ENCODE data around the gene GON7.

GON7 gene

DNA sequence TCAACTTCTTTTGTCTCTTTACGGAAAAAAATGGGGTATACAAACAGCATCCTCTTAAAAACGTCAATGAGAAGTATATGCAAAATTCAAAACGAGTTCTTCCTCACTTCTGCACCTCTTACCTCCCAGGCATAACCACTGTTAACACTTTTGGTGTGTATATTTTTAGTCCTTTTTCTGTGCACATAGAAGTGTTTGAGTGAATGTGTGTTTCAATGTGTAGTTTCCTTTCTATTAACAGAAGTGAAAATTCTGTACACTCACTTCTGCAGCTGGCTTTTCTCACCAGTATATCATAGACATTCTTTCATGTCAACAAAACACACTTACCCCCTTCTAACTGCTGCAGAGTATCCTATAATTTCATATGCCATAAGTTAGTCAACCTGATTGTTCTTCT is 5.6 kb upstream of the GON7 start:
- no peak for TF ChIP-seq ZBTB7A (IDR thresholded peaks at IDR 0.05; ENCODE audit: low read depth)
- TF ChIP-seq, protein P1, sequence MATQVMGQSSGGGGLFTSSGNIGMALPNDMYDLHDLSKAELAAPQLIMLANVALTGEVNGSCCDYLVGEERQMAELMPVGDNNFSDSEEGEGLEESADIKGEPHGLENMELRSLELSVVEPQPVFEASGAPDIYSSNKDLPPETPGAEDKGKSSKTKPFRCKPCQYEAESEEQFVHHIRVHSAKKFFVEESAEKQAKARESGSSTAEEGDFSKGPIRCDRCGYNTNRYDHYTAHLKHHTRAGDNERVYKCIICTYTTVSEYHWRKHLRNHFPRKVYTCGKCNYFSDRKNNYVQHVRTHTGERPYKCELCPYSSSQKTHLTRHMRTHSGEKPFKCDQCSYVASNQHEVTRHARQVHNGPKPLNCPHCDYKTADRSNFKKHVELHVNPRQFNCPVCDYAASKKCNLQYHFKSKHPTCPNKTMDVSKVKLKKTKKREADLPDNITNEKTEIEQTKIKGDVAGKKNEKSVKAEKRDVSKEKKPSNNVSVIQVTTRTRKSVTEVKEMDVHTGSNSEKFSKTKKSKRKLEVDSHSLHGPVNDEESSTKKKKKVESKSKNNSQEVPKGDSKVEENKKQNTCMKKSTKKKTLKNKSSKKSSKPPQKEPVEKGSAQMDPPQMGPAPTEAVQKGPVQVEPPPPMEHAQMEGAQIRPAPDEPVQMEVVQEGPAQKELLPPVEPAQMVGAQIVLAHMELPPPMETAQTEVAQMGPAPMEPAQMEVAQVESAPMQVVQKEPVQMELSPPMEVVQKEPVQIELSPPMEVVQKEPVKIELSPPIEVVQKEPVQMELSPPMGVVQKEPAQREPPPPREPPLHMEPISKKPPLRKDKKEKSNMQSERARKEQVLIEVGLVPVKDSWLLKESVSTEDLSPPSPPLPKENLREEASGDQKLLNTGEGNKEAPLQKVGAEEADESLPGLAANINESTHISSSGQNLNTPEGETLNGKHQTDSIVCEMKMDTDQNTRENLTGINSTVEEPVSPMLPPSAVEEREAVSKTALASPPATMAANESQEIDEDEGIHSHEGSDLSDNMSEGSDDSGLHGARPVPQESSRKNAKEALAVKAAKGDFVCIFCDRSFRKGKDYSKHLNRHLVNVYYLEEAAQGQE (IDR thresholded peaks at IDR 0.05; ENCODE audit: low read depth): no peak
- TF ChIP-seq RAD21 (IDR thresholded peaks at IDR 0.05; ENCODE audit: low read depth): no peak
- TF ChIP-seq, protein P2, sequence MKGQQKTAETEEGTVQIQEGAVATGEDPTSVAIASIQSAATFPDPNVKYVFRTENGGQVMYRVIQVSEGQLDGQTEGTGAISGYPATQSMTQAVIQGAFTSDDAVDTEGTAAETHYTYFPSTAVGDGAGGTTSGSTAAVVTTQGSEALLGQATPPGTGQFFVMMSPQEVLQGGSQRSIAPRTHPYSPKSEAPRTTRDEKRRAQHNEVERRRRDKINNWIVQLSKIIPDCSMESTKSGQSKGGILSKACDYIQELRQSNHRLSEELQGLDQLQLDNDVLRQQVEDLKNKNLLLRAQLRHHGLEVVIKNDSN (IDR thresholded peaks at IDR 0.05): no peak
- TF ChIP-seq TCF12 (IDR thresholded peaks at IDR 0.05; ENCODE audit: low read depth): no peak
- TF ChIP-seq FOXM1 (IDR thresholded peaks at IDR 0.05; ENCODE audit: borderline replicate concordance, low read depth): no peak
- no peak for TF ChIP-seq CREB1 (IDR thresholded peaks at IDR 0.05; ENCODE audit: low read depth)
- TF ChIP-seq YY1 (IDR thresholded peaks at IDR 0.05; ENCODE audit: low read depth): no peak

DNA sequence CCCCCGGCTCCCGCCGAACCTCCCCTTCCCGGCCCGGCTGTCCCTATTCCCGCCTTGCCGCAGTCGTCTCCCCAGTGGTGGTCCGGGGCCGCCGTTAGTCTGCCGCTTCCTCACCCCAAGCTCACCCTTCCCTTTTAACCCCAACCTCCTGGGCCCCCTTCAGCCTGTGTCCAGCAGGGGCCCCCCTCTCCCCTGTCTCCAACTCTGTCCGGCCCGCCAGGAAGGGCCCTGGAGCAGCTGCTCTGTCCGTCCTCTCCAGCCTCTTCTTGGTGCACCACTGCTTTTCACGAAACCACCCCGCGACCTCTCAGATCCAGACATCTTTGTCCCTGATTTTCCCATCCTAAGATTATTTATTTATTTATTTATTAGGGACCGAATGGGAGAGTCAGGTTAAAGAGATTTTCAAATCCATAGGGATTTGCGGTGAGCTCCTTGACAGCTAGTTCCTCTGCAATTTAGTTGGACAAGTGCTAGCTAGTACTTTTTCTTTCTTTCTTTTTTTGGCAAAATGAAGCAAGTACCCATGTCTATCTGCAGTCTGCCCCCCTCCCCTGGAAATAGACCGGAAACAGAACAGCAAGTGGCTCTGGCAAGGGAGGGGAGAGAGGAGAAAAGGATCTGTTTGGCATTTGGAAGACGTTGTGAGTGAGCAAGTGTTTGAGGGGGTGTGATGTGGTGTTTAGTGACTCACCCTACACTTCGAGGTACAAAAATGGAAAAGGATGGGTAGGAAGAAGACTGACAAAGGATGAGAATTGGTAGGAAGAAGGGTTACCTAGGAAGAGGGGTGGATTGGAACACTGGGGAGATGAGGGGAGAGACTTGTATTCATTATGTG is 823 bp upstream of the GON7 start:
- peak; percentile 46 for TF ChIP-seq RAD21 (IDR thresholded peaks at IDR 0.05; ENCODE audit: low read depth)
- TF ChIP-seq, protein P3, sequence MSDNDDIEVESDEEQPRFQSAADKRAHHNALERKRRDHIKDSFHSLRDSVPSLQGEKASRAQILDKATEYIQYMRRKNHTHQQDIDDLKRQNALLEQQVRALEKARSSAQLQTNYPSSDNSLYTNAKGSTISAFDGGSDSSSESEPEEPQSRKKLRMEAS (IDR thresholded peaks at IDR 0.05): no peak; the same call in 1 of the 2 replicates

DNA sequence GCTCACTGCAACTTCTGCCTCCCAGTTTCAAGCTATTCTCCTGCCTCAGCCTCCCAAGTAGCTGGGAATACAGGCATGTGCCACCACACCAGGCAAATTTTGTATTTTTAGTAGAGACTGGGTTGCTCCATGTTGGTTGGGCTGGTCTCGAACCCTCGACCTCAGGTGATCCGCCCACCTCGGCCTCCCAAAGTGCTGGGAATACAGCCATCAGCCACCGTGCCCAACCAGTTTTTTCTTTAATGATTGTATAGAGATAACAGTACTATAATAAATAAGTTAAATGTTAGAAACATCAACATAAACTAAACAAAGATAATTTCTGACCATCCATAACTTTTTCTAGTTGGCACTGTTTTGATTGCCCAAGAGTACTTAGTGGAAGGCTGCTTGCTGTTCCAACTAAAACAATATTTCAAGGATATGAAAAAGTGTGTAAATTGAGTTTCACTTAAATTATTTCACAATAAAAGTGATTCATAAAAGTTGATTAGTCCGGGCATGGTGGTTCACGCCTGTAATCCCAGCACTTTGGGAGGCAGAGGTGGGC is 5.6 kb downstream of the GON7 start:
- TF ChIP-seq ZBTB7A (IDR thresholded peaks at IDR 0.05; ENCODE audit: low read depth): no peak
- TF ChIP-seq, protein P3 (IDR thresholded peaks at IDR 0.05): no peak
- no peak for TF ChIP-seq CREB1 (IDR thresholded peaks at IDR 0.05; ENCODE audit: low read depth)
- TF ChIP-seq RAD21 (IDR thresholded peaks at IDR 0.05; ENCODE audit: low read depth): no peak
- no peak for TF ChIP-seq TCF12 (IDR thresholded peaks at IDR 0.05; ENCODE audit: low read depth)

DNA sequence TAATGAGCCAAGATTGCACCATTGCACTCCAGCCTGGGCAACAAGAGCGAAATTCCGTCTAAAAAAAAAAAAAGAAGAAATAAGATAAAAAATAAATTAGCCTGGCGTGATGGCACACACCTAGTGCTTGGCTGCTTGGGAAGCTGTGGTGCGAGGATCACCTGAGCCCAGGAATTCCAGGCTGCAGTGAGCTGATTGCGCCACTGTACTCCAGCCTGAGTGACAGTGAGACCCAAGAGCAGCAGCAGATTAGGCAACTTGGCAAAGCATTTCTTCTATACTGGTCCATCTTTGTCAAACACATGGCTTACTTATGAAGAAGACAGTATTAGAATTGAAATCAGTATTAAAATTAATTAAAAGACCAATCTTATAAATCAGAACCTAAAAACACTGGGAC is 6.3 kb downstream of the GON7 start:
- no peak for TF ChIP-seq CEBPB (IDR thresholded peaks at IDR 0.05)
- TF ChIP-seq, protein P1 (IDR thresholded peaks at IDR 0.05; ENCODE audit: low read depth): no peak
- TF ChIP-seq, protein P2 (IDR thresholded peaks at IDR 0.05): no peak
- no peak for TF ChIP-seq CREB1 (IDR thresholded peaks at IDR 0.05; ENCODE audit: low read depth)
- no peak for TF ChIP-seq FOXM1 (IDR thresholded peaks at IDR 0.05; ENCODE audit: borderline replicate concordance, low read depth)

DNA sequence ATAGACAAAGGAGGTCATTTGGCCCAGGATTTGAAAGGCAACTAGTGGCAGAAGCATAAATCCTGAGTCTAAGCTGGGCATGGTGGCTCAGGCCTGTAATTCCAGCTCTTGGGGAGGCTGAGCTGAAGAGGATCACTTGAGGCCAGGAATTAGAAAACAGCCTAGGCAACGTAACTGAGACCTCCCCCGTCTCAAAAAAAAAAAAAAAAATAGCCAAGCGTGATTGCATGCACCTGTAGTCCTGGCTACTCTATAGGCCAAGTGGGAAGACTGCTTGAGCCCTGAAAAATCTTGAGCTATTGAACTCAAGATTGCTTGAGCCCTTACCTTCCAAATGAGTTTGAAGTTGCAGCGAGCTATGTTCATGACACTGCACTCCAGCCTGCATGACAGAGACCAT is 7.8 kb downstream of the GON7 start:
- TF ChIP-seq ZBTB7A (IDR thresholded peaks at IDR 0.05; ENCODE audit: low read depth): no peak
- TF ChIP-seq FOXM1 (IDR thresholded peaks at IDR 0.05; ENCODE audit: borderline replicate concordance, low read depth): no peak
- no peak for TF ChIP-seq CREB1 (IDR thresholded peaks at IDR 0.05; ENCODE audit: low read depth)
- TF ChIP-seq, protein P3 (IDR thresholded peaks at IDR 0.05): no peak
- no peak for TF ChIP-seq TAF1 (IDR thresholded peaks at IDR 0.05; ENCODE audit: low read depth)
- TF ChIP-seq EP300 (IDR thresholded peaks at IDR 0.05; ENCODE audit: borderline replicate concordance): no peak
- TF ChIP-seq NFIC (IDR thresholded peaks at IDR 0.05): no peak
- TF ChIP-seq, protein P1 (IDR thresholded peaks at IDR 0.05; ENCODE audit: low read depth): no peak
- TF ChIP-seq TCF12 (IDR thresholded peaks at IDR 0.05; ENCODE audit: low read depth): no peak
- no peak for TF ChIP-seq TEAD4 (IDR thresholded peaks at IDR 0.05)
- no peak for TF ChIP-seq YY1 (IDR thresholded peaks at IDR 0.05; ENCODE audit: low read depth)
- TF ChIP-seq EGR1 (IDR thresholded peaks at IDR 0.05): no peak
- TF ChIP-seq, protein P2 (IDR thresholded peaks at IDR 0.05): no peak

Measured in Ishikawa (cell line).